GM19468 (cell line): ENCODE measurements around the gene PRDM10.

Experiments used
- ATAC-seq: cut with Tn5 transposase; IDR thresholded peaks from one replicate; pipeline ENCODE4 v1.9.1; 2021; ENCODE audit warnings: mild to moderate bottlenecking, moderate library complexity, moderate number of reproducible peaks; ENCODE audit not compliant: unreplicated experiment; ENCODE audit errors: extremely low read depth

Gene PRDM10

GRCh38 chr11:129861702-129862522 is 140.7 kb downstream of the PRDM10 start:
- no peak for ATAC-seq

GRCh38 chr11:129856036-129856435 is 146.6 kb downstream of the PRDM10 start:
- ATAC-seq: no peak

- no peak for ATAC-seq
Observed at GRCh38 chr11:129855086-129855485, 147.5 kb downstream of the PRDM10 start.

- ATAC-seq: no peak
Observed at GRCh38 chr11:129854232-129854805, 148.3 kb downstream of the PRDM10 start.

GRCh38 chr11:129853518-129854231 is 149.0 kb downstream of the PRDM10 start:
- no peak for ATAC-seq

- no peak for ATAC-seq
Observed at GRCh38 chr11:129852125-129852740, 150.4 kb downstream of the PRDM10 start.
